PC-9 (cell line): ENCODE results near the gene TMEM176B.

Source experiments
- CTCF ChIP-seq: fragments of 200-600 bp; sonication (generic); conservative IDR thresholded peaks from 2 replicates; pipeline ENCODE4 v1.6.1; 2017; ENCODE audit warnings: mixed run types, antibody characterized with exemption, mild to moderate bottlenecking, moderate library complexity
- EZH2 ChIP-seq: fragments of 200-600 bp; sonication (generic); IDR thresholded peaks from 2 replicates; pipeline ENCODE4 v1.8.0; 2017; ENCODE audit warnings: antibody characterized with exemption, low read depth

- TF ChIP-seq CTCF (no peak), EZH2 (no peak)
Observed at GRCh38 chr7:150838965-150839650, 38.9 kb upstream of the TMEM176B start.
